NCI-H146 treated with DMSO at 0.1 percent for 48 hours (cell line): ENCODE data around the gene ATG3.
"Not testable (repeated sequence)": the region's sequence is repeated elsewhere in the genome, so short reads cannot be mapped to it uniquely, and the experiment has no call there.

Source experiments
- DNase-seq: peaks from one replicate; lab custom pipeline; 2025; ENCODE audit not compliant: unreplicated experiment; lab: John Stamatoyannopoulos, UW

The ATG3 gene

DNA sequence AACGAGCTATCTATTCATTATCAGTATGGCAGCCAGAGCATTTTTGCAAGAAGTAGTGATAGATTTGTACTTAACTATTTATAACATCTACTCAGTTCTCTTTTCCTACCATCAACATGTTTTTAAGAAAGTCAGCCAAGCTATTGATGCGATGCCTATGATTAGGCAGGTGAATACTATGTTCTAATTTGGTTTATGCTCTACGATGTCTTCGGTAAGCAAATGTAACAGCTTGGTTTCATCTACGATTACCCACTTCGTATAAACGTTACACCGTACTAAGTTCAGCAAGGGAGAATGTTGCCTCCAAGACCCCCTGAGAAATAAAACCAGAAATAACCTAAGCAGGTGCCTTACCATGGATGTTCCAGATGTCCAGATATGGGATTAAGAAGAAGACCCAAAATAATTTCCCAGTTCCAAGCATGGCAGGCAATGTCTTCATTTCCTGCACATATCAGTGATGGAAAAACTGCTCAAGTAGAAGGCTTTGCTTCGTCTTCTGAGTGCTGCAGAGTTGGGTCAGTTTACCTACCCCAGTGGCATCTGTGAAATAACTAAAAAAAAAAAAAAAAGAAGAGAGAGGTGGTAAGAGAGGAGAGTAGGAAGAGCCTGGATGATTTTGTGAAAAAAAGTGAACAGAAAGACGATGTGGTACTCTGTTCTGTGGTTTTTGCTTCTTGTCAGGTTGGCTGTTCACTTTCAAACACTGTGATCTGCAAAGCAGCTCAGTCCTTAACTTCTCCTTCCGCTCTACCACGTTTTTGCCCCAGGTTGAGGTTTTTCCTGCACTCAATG is 62.6 kb downstream of the ATG3 start, which contains the start of gene BTLA:
BTLA (minus strand) TSS at position 559 of the 798 bp plus-strand sequence; CDS start at position 445, 114 bp downstream.
- DNase-seq: no peak

DNA sequence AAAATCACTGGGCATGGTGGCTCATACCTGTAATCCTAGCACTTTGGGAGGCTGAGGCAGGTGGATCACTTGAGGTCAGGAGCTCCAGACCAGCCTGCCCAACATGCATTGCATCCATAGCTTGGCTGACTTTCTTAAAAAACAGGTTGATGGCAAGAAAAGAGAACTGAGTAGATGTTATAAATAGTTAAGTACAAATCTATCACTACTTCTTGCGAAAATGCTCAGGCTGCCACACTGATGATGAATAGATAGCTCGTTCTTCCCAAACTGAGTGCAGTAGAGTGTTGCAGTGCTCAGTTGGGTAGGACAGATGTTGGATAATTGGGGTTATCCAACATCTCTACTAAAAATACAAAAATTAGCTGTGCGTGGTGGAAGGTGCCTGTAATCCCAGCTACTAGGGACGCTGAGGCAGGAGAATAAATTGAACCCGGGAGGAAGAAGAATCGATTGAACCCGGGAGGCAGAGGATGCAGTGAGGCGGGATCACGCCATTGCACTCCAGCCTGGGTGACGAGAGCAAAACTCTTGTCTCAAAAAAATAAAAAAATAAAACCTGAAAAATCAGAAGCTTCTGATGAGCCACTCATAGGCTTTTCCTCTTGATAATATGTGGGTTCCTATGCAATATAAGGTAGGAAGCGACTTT is 63.7 kb downstream of the ATG3 start:
- no peak for DNase-seq

DNA sequence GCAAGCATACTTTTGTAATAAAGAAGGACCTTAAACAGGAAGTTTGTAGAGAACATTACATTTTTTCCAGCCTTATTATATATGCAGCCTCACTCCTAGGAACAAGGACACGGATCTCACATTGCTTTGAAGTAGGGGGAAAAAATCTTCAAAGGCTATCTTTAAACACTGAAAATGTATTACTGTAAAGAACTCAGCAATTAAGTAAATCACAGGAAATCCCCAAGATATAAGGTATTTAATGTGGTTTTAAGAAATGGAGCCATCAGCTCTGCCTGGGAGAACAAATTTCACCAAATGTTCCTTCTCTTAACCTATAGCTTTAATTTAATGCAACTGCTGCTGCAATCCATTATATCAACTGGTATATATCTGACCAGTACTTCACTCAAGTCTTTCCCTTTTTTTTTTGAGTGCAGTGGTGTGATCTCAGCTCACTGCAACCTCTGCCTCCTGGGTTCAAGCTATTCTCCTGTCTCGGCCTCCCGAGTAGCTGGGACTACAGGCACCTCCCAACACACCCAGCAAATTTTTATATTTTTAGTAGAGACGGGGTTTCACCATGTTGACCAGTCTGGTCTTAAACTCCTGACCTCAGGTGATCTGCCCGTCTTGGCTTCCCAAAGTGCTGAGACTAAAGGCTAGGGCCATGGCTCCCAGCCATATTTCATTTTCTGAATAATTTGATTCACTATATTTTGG is 65.2 kb downstream of the ATG3 start:
- DNase-seq: no peak

DNA sequence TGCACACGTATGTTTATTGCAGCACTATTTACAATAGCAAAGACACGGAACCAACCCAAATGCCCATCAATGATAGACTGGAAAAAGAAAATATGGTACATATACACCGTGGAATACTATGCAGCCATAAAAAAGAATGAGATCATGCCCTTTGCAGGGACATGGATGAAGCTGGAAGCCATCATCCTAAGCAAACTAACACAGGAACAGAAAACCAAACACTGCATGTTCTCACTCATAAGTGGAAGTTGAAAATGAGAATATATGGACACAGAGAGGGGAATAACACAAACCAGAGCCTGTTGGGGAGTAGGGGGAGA is 67.4 kb downstream of the ATG3 start:
- DNase-seq: not testable (repeated sequence)

DNA sequence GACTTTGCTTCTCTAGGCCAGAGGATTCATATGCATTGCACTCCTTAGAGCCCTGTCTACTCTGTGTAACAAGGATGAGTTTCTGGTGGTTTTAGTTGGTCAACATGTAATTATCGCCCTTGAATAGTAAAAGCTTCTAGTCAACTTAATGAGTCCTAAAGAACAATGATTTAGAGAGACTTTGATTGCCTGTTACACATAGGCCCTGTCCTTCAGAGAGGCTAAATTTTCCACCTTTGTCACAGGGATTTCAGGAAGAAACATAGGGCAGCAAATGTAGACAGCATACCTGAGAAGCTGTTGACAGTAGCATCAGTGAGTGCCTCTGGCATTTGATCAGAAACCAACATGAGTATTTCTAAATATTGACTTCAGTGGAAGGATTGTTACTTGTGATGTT is 69.6 kb downstream of the ATG3 start:
- no peak for DNase-seq

DNA sequence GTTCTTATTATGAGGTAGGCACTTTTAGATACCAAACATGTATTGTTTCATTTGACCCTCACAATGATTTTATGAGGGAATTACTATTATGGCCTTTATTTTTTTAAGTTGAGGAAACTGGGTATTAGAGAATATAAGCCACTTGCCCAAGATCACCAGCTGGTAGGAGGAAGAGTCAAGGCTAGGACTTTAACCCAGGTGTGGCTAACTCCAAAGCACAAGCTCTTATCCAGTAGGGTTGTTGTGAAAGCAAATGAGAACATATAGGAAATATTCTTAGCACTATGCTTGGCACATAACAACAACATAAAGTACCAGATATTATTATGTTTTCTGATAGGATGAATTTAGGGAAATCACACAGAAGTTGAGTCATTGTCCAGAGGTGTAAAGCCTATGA is 70.4 kb downstream of the ATG3 start:
- DNase-seq: no peak

DNA sequence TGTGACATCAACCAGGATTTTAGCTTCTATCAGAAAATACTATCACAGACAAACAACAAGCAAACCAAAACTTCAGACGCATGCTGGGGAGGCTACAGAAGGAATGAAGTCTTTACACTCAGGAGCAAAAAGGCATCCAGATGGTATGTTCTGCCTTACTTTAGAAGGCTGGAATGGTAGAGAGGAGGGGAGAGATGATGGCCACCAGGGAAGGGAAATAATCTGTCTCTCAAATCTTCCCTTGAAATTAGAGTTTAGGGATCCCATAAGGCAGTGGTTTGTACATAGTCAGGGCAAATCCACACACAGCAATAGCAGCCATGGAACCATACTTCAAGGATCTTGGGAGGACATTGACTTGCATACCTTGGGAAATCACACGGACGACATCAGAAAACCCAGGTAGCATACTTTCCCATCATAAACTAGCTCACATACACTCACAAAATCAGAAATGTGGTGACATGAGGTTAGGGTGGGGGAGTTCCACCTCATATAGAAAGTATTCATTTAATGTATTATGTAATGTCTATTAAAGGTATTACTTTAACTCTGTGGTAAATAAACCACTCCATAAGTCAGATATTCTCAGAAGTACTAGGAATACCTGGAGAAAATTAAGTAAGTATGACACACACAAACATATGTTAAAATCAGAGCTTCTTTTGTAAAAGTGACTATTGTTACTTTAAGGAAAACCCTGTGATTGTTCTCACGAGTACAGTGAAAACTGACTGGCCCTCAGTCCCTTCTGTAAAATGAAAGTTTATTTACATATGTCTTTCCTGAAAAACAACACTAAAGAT is 71.9 kb downstream of the ATG3 start:
- no peak for DNase-seq

DNA sequence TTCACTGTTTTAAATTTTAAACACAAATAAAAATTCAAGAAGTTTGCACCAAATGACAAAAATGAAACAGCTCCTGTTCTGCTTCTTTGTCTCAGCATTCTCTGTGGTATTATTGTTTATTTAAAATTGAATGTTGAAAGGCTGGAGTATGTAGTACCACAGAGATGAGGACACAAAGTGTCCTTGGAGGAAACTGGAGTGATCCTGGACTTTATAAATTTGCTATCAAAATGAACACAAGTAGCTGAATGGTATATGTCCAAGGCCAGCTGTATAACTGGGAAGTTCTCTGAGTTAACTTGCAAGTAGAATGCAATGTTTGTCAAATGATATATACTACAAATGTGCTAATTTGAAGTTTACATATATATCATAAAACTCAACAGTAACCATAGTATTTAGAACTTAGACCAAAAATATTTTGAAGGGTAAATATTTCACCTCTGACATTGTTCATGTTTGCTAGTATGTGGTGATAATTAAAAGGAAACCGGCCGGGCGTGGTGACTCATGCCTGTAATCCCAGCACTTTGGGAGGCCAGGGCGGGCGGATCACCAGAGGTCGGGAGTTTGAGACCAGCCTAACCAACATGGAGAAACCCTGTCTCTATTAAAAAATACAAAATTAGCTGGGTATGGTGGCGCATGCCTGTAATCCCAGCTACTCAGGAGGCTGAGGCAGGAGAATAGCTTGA is 74.8 kb downstream of the ATG3 start:
- no peak for DNase-seq

GRCh38 chr3:112484352-112484751 is 77.4 kb downstream of the ATG3 start:
- DNase-seq: no peak

DNA sequence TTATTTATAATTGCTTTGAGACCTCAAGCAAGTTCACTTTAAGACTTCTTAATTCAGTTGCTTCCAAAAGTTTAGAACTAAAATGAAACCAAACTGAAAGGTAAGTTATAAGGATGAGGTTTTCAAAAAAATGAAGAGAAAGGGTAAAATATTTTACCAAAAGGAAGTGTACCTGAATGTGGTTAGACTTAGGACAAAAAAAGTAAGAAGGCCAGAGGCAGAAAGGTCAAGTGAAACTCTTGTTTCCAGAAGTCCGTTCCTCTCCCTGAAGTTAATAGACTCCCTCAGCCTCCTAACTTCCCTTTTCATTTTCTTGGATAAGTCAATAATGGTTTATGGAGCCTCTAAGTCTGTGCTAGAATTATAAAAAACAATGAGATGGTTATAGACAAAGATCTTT is 79.1 kb downstream of the ATG3 start:
- no peak for DNase-seq
